Activated CD8-positive, alpha-beta T cell treated with anti-CD3 and anti-CD28 coated beads, Interleukin-2, amount 10 ng/mL, durations not matched to agents 7 days and 5 days (primary cell): ENCODE measurements around the gene PHOX2A. TPM values are rescaled to one million over a fixed set of nuclear protein-coding genes. Genes with fewer than 3 reads are reported as not detected.
"Not testable (repeated sequence)": the region's sequence is repeated elsewhere in the genome, so short reads cannot be mapped to it uniquely, and the experiment has no call there.

Experiments
- ATAC-seq: fragments of 150-1000 bp; cut with Tn5 transposase; one replicate; pipeline ENCODE4 v1.10.0; 2021; ENCODE audit warnings: moderate library complexity
- CTCF ChIA-PET: fragments of 350-600 bp; sonication (Branson Sonifier 250); formaldehyde crosslinking; loops from one replicate; lab custom pipeline; 2021; ENCODE audit warnings: antibody characterized with exemption; lab: Charles Lee
- POLR2A ChIA-PET: fragments of 350-600 bp; sonication (Branson Sonifier 250); formaldehyde crosslinking; loops from one replicate; lab custom pipeline; 2021; ENCODE audit warnings: antibody characterized with exemption; lab: Charles Lee
- DNase-seq: peaks from one replicate; pipeline ENCODE4 v3.0.0-alpha.2; 2020
- H3K27ac Mint-ChIP-seq: one replicate; pipeline ENCODE4 v1.8.0; 2021; ENCODE audit warnings: mild to moderate bottlenecking, mixed read lengths
- H3K27me3 Mint-ChIP-seq: one replicate; pipeline ENCODE4 v1.8.0; 2021; ENCODE audit warnings: low read depth, mixed read lengths
- H3K36me3 Mint-ChIP-seq: one replicate; pipeline ENCODE4 v1.8.0; 2021; ENCODE audit warnings: low read depth, mixed read lengths
- H3K4me1 Mint-ChIP-seq: one replicate; pipeline ENCODE4 v1.8.0; 2021; ENCODE audit warnings: low read depth, mixed read lengths
- H3K4me3 Mint-ChIP-seq: one replicate; pipeline ENCODE4 v1.8.0; 2021; ENCODE audit warnings: mild to moderate bottlenecking, mixed read lengths
- H3K9me3 Mint-ChIP-seq: one replicate; pipeline ENCODE4 v1.8.0; 2022; ENCODE audit warnings: mixed read lengths; ENCODE audit not compliant: insufficient read depth
- total RNA-seq, 2 experiments: library from RNA; stranded (reverse); gene quantifications; one replicate each; pipeline ENCODE4 v1.2.3, GENCODE V29; 2021

The PHOX2A gene
- not detected for total RNA-seq

DNA sequence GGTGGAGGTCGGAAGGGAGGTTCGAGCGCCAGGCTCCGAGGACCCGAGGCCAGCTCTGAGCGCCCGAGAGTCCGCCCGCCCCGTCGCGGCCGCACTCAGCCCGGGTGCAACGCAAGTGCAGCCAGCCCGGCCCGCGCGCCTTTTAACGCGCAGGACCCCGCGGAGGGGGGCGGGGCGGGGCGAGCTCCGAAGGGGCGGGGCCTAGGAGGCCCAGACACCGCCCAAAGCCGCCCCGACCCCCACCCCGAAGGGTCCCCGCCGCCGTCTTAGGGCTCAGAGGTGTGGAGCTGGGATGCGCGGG, at the start of gene PHOX2A:
PHOX2A (minus strand) TSS at position 117 of the 301 bp plus-strand sequence. CDS start 172 bp downstream, outside the sequence.
- POLR2A ChIA-PET, result no interaction called here
- Mint-ChIP-seq H3K9me3 (no peaks in the 10 kb centered on the region), H3K36me3 (peaks cover 8% of the 10 kb centered on the region), H3K4me3 (no peak within 1 kb of the TSS), H3K27me3 (peaks cover 46% of the 10 kb centered on the region), H3K4me1 (peaks cover 22% of the 10 kb centered on the region), H3K27ac (peak within 1 kb of the TSS; percentile 13)
- ATAC-seq (no peak), DNase-seq (no peak)
- CTCF ChIA-PET, result no interaction called here

DNA sequence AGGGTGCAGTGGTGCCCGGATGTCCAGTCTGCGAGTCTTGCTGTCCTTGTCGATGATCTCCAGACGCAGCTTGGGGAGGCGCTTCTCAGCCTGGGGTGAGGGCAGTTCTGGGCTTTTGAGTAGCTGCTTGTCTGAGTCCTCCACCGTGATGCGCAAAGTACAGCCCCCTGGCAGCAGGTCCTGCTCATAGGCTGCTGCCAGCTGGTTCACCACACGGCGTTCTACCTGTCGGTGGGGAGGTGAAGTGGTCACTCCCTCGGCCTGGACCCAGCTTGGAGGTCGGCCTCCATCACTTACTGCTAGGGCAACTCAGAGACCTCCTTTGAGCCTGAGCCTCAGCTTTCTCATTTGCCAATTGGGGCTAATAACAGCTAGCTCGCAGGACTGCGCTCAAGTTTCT, 49.4 kb upstream of the PHOX2A start:
- Mint-ChIP-seq H3K27ac (no peak overlapping the region), H3K27me3 (no peaks in the 10 kb centered on the region), H3K36me3 (peaks cover 2% of the 10 kb centered on the region), H3K4me1 (no peaks in the 10 kb centered on the region), H3K9me3 (no peaks in the 10 kb centered on the region), H3K4me3 (no peak overlapping the region)
- no peak for DNase-seq
- CTCF ChIA-PET, result interaction anchor here (2.1 to 4.6 kb wide), 3 partner anchors 122 to 141 kb away, joined by 6 to 31 read pairs (median 17); partner anchors contain the start of gene CLPB
- POLR2A ChIA-PET, result no interaction called here
- ATAC-seq, result no peak

DNA sequence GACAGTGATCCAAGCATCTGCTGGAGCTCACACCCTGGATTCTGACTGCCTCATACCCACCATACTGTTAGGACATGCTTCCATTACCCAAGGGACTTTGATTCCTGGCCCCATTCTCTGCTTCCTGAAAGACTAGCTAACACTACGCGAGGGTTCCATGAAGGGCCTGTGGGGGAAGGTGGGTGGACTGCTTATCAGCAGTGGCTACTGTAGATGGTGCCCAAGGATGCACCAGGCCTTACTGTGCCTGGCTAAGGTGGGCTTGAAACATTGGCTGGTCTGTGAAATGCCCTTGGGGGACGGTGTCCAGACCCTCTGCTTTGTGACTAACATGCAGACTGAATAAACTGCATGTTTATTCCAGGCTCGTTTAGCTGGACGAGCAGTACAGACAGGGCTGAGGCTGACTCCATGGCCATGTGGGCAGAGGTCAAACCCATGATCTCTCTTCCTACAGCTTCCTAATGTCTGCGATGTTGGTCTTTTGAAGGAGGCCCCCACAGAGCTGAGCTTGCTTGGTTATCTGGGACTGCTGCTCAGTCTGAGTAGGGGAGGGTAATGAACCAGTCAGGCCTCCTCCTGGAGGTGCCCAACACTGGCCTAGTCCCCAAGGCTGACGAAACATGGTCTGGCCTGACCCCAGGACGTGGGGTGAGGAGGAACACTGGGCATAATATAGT, 48.3 kb upstream of the PHOX2A start:
- no peaks in the 10 kb centered on the region for H3K4me1 Mint-ChIP-seq
- peaks cover 2% of the 10 kb centered on the region for H3K36me3 Mint-ChIP-seq
- ChIA-PET POLR2A (interaction anchor here (0.6 kb wide), 1 partner anchor 253 kb away, joined by 4 read pairs; no protein-coding TSS in a partner anchor), CTCF (interaction anchor here (1.2 to 5.8 kb wide), 4 partner anchors 35 to 155 kb away, joined by 3 to 52 read pairs (median 17); no protein-coding TSS in a partner anchor)
- H3K9me3 Mint-ChIP-seq, result no peaks in the 10 kb centered on the region
- no peaks in the 10 kb centered on the region for H3K27me3 Mint-ChIP-seq
- ATAC-seq (no peak), DNase-seq (no peak)
- H3K27ac Mint-ChIP-seq, result no peak overlapping the region
- no peak overlapping the region for H3K4me3 Mint-ChIP-seq

DNA sequence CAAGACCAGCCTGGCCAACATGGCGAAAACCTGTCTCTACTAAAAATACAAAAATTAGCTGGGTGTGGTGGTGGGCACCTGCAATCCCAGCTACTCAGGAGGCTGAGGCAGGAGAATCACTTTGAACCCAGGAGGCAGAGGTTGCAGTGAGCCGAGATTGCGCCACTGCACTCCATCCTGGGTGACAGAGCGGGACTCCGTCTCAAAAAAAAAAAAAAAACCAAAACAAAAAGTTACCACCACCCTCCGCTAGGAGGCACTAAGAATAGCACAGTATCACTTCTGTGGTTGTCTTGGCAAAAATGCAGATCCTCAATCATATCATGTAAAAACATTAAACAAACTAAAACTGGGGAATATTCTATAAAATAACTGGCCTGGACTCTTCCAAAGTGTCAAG, 46.8 kb upstream of the PHOX2A start:
- H3K9me3 Mint-ChIP-seq, H3K27ac Mint-ChIP-seq, H3K4me1 Mint-ChIP-seq, H3K4me3 Mint-ChIP-seq, H3K36me3 Mint-ChIP-seq, ATAC-seq, H3K27me3 Mint-ChIP-seq, DNase-seq, POLR2A ChIA-PET: not testable (repeated sequence)
- CTCF ChIA-PET, result interaction anchor here (0.8 to 5.8 kb wide), 8 partner anchors 14 to 265 kb away, joined by 3 to 52 read pairs (median 6); no protein-coding TSS in a partner anchor

DNA sequence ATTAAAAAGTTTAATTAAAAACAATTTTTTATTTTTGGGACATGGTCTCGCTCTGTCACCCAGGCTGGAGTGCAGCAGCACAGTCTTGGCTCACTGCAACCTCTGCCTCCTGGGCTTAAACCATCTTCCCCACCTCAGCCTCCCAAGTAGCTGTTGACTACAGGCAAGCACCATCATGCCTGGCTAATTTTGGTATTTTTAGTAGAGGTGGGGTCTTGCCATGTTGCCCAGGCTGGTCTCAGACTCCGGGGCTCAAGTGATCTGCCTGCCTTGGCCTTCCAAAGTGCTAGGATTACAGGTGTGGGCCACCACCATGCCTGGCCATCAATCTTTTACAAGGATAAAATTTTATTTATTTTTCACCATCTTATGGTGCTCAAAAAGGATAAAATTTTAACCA, 43.3 kb upstream of the PHOX2A start:
- Mint-ChIP-seq H3K27me3 (peaks cover 16% of the 10 kb centered on the region), H3K36me3 (peaks cover 2% of the 10 kb centered on the region), H3K4me1 (no peaks in the 10 kb centered on the region), H3K9me3 (no peaks in the 10 kb centered on the region), H3K27ac (no peak overlapping the region), H3K4me3 (no peak overlapping the region)
- CTCF ChIA-PET, result interaction anchor here (1.6 to 5.8 kb wide), 2 partner anchors 143 to 184 kb away, joined by 3 to 52 read pairs; no protein-coding TSS in a partner anchor
- DNase-seq (no peak), ATAC-seq (no peak)
- POLR2A ChIA-PET, result no interaction called here

DNA sequence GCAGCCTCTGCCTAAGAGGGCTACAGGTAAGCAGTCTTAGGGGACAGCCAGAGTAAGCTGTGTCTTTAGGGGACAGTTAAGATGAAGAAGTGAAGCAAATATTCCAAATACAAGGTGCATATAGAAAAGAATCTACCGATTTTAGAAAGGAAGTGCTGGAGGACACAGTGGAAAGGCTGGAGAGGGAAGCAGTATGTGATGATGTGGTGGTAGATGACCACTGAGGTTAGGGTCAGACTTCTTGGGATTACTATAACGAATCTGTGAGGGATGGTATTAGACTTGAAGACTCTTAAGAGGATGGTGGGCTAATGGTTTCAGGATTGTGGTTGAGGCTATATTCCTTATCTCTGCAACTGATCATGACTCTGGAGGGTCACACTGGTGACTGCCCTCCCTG, 40.0 kb upstream of the PHOX2A start:
- ATAC-seq, result no peak
- no peak for DNase-seq
- ChIA-PET POLR2A (no interaction called here), CTCF (no interaction called here)
- no peak overlapping the region for H3K27ac Mint-ChIP-seq
- no peaks in the 10 kb centered on the region for H3K9me3 Mint-ChIP-seq
- H3K4me1 Mint-ChIP-seq, result no peaks in the 10 kb centered on the region
- no peaks in the 10 kb centered on the region for H3K36me3 Mint-ChIP-seq
- peaks cover 33% of the 10 kb centered on the region for H3K27me3 Mint-ChIP-seq
- H3K4me3 Mint-ChIP-seq, result no peak overlapping the region

DNA sequence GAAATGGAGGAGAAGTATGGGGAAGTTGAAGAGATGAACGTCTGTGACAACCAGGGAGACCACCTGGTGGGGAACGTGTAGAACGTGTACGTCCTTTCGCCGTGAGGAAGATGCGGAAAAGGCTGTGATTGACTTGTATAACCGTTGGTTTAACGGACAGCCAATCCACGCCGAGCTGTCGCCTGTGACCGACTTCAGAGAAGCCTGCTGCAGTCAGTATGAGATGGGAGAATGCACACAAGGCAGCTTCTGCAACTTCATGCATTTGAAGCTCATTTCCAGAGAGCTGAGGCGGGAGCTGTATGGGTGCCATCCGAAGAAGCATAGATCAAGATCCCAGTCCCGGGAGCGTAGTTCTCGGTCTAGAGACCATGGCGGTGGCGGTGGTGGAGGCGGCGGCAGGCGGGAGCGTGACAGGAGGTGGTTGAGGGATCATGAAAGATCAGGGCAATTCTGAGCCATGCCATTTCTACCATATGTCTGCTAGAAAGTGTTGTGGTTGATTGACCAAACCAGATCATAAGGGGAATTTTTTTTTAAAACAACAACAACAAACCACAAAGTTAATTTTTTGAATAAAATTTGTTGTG, 36.8 kb upstream of the PHOX2A start:
- H3K27ac Mint-ChIP-seq, result no peak overlapping the region
- DNase-seq, result no peak
- H3K4me1 Mint-ChIP-seq, result no peaks in the 10 kb centered on the region
- no peaks in the 10 kb centered on the region for H3K36me3 Mint-ChIP-seq
- H3K9me3 Mint-ChIP-seq, result no peaks in the 10 kb centered on the region
- H3K4me3 Mint-ChIP-seq, result no peak overlapping the region
- no peak for ATAC-seq
- ChIA-PET CTCF (interaction anchor here (1.7 kb wide), 1 partner anchor 150 kb away, joined by 4 read pairs; no protein-coding TSS in a partner anchor), POLR2A (no interaction called here)
- H3K27me3 Mint-ChIP-seq, result peaks cover 34% of the 10 kb centered on the region

DNA sequence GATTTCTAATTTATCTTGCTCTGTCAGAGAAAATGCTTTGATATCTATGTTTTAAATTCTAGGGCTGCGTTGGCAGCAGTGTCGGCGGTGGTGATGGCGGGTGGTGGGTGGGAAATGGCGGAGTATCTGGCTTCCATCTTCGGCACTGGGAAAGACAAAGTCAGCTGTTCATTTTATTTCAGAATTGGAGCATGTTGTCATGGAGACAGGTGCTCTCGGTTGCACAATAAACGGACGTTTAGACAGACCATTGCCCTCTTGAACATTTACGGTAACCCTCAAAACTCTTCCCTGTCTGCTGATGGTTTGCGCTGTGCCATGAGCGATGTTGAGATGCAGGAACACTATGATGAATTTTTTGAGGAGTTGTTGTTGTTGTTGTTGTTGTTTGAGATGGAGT, 36.1 kb upstream of the PHOX2A start:
- no peaks in the 10 kb centered on the region for H3K9me3 Mint-ChIP-seq
- H3K27ac Mint-ChIP-seq, result no peak overlapping the region
- ATAC-seq (no peak), DNase-seq (no peak)
- no peak overlapping the region for H3K4me3 Mint-ChIP-seq
- ChIA-PET CTCF (interaction anchor here (1.1 kb wide), 1 partner anchor 134 kb away, joined by 3 read pairs; no protein-coding TSS in a partner anchor), POLR2A (no interaction called here)
- peaks cover 36% of the 10 kb centered on the region for H3K27me3 Mint-ChIP-seq
- no peaks in the 10 kb centered on the region for H3K36me3 Mint-ChIP-seq
- no peaks in the 10 kb centered on the region for H3K4me1 Mint-ChIP-seq

DNA sequence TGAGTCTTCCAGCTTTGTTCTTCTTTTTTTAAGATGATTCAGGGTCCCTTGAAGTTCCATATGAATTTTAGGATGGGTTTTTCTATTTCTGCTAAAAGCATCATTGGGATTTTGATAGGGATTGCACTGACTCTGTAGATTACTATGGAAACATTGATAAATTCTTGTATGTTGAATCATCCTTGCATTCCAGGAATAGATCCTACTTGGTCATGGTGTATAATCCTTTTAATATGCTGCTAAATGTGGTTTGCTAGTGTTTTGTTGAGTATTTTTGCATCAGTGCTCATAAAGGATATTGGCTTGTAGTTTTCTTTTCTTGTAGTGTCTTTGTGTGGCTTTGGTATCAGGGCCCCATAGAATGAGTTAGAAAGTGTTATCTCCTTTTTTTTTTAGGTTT, 34.9 kb upstream of the PHOX2A start:
- Mint-ChIP-seq H3K4me1 (no peaks in the 10 kb centered on the region), H3K4me3 (no peak overlapping the region), H3K27me3 (peaks cover 35% of the 10 kb centered on the region), H3K36me3 (no peaks in the 10 kb centered on the region), H3K27ac (no peak overlapping the region), H3K9me3 (no peaks in the 10 kb centered on the region)
- CTCF ChIA-PET, result interaction anchor here (0.7 to 1.1 kb wide), 3 partner anchors 135 to 152 kb away, joined by 3 read pairs; no protein-coding TSS in a partner anchor
- no peak for DNase-seq
- ATAC-seq, result no peak
- POLR2A ChIA-PET, result no interaction called here

DNA sequence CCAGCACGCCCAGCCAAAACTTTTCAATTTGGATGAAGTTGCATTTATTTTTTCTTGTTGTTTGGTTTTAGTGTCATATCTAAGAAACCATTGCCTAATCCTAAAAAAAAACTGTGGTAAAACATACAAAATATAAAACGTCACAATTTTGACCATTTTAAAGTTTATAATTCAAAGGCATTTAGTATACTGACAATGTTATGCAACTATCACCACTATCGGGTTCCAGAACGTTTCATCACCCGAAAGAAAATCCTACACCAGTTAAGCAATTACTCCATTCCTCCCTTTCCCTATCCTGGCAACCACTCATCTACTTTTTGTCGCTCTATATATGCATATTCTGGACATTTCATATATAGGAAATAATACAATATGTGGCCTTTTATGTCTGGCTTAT, 30.5 kb upstream of the PHOX2A start:
- no peak overlapping the region for H3K4me3 Mint-ChIP-seq
- H3K27ac Mint-ChIP-seq, result no peak overlapping the region
- peaks cover 31% of the 10 kb centered on the region for H3K27me3 Mint-ChIP-seq
- ChIA-PET CTCF (no interaction called here), POLR2A (no interaction called here)
- no peak for ATAC-seq
- H3K4me1 Mint-ChIP-seq, result peaks cover 5% of the 10 kb centered on the region
- no peak for DNase-seq
- no peaks in the 10 kb centered on the region for H3K9me3 Mint-ChIP-seq
- H3K36me3 Mint-ChIP-seq, result no peaks in the 10 kb centered on the region

DNA sequence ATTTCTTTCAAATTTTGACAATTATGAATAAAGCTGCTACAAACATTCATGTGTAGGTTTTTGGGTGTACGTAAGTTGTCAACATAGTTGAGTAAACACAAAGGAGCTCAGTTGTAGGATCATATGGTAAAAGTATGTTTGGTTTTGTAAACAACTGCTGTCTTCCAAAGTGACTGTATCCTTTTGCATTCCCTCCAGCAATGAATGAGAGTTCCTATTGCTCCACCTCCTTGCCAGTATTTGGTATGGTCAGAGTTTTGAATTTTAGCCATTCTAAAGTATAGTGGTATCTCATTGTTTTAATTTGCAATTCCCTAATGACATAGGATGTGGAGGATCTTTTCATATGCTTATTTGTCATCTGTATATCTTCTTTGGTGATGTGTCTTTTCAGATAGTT, 28.0 kb upstream of the PHOX2A start:
- ATAC-seq, result no peak
- ChIA-PET CTCF (no interaction called here), POLR2A (no interaction called here)
- H3K27ac Mint-ChIP-seq, result no peak overlapping the region
- no peaks in the 10 kb centered on the region for H3K9me3 Mint-ChIP-seq
- peaks cover 9% of the 10 kb centered on the region for H3K4me1 Mint-ChIP-seq
- H3K36me3 Mint-ChIP-seq, result no peaks in the 10 kb centered on the region
- DNase-seq, result no peak
- H3K27me3 Mint-ChIP-seq, result peaks cover 33% of the 10 kb centered on the region
- no peak overlapping the region for H3K4me3 Mint-ChIP-seq

DNA sequence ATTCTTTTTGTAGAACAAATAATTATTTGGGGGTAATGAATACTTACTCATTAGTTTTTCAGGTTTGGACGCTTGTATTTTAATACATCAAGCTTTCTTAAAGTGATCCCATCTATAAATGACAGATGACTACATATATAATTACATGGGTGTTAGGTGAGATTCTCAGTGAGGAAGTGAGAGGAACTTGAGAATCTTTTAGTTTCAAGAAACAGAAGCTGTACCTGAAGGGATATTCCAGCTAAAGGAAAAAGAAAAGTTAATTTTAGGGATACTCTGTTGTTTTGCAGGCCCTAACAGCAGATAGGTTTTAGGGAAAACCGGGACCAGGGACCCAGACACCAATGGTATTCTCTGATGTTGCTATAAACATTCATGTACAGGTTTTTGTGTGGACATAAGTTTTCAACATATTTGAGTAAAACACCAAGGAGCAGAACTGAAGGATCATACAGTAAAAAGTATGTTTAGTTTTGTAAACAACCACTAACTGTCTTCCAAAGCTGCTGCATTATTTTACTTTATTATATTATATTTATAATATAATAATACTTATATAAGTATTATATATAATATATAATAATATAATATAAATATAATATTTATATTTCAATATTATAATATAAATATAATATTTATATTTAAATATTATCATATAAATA, 24.1 kb upstream of the PHOX2A start:
- ChIA-PET POLR2A (no interaction called here), CTCF (interaction anchor here (0.5 to 1.9 kb wide), 3 partner anchors 13 to 163 kb away, joined by 3 to 15 read pairs (median 3); no protein-coding TSS in a partner anchor)
- ATAC-seq, result no peak
- Mint-ChIP-seq H3K4me3 (no peak overlapping the region), H3K36me3 (no peaks in the 10 kb centered on the region), H3K4me1 (peaks cover 19% of the 10 kb centered on the region), H3K27me3 (peaks cover 35% of the 10 kb centered on the region), H3K9me3 (no peaks in the 10 kb centered on the region), H3K27ac (no peak overlapping the region)
- no peak for DNase-seq
